ENCODE results near the gene CLCN6. TPM values are rescaled to one million over a fixed set of nuclear protein-coding genes. Genes with fewer than 3 reads are reported as not detected.

CLCN6 gene
- total and polyA plus RNA-seq, 7 donors: 5.5 to 17.5 (median 8.3) TPM

- H3K4me3 ChIP-seq: no peak overlapping the region
- peaks cover 0 to 50% of the 10 kb centered on the region in 2 donors for H3K36me3 ChIP-seq (ENCODE audit: insufficient read depth in 1 of 2, low read depth in 1 of 2)
- intact Hi-C loops (cut with DNase I): no loop called here
- ATAC-seq: no peak
- no peaks in the 10 kb centered on the region for H3K9me3 ChIP-seq
- H3K27me3 ChIP-seq (ENCODE audit: insufficient read depth in 3 of 3, low read length in 2 of 3): peaks cover 0 to 3% (median 2%) of the 10 kb centered on the region in 3 donors
- no peak for TF ChIP-seq CTCF (IDR thresholded peaks at IDR 0.05)
- H3K4me1 ChIP-seq: no peaks in the 10 kb centered on the region
- no peak for DNase-seq
- no peak overlapping the region for H3K27ac ChIP-seq
- 48 to 53% (median 50%) methylated on average over 5 of the region's 5 CpGs for WGBS, 3 donors
Measured at GRCh38 chr1:11845641-11846335, 39.8 kb downstream of the CLCN6 start.

GRCh38 chr1:11847667-11848372 lies 41.8 kb downstream of the CLCN6 start, which contains the start of gene NPPA:
Gene NPPA (minus strand): TSS chr1:11847783. CDS start chr1:11847684, 99 bp downstream.
- ATAC-seq: no peak
- no peaks in the 10 kb centered on the region for H3K9me3 ChIP-seq
- WGBS, 3 donors: 27 to 31% (median 27%) methylated on average over 16 to 18 of the region's 18 CpGs
- H3K4me3 ChIP-seq: no peak within 1 kb of the TSS
- TF ChIP-seq CTCF (IDR thresholded peaks at IDR 0.05): no peak
- no peaks in the 10 kb centered on the region for H3K4me1 ChIP-seq
- intact Hi-C loops (cut with DNase I): no loop called here
- DNase-seq: no peak
- H3K27me3 ChIP-seq (ENCODE audit: insufficient read depth in 3 of 3, low read length in 2 of 3): peaks cover 0 to 4% (median 2%) of the 10 kb centered on the region in 3 donors
- H3K27ac ChIP-seq: no peak within 1 kb of the TSS
- peaks cover 0 to 30% of the 10 kb centered on the region in 2 donors for H3K36me3 ChIP-seq (ENCODE audit: insufficient read depth in 1 of 2, low read depth in 1 of 2)

GRCh38 chr1:11848373-11848700 lies 42.3 kb downstream of the CLCN6 start:
- Histone ChIP-seq H3K4me1 (no peaks in the 10 kb centered on the region), H3K9me3 (no peaks in the 10 kb centered on the region), H3K27ac (no peak overlapping the region), H3K4me3 (no peak overlapping the region), H3K27me3 (ENCODE audit: insufficient read depth in 3 of 3, low read length in 2 of 3) (peaks cover 0 to 6% (median 2%) of the 10 kb centered on the region in 3 donors), H3K36me3 (ENCODE audit: insufficient read depth in 1 of 2, low read depth in 1 of 2) (peaks cover 0 to 25% of the 10 kb centered on the region in 2 donors)
- TF ChIP-seq CTCF (IDR thresholded peaks at IDR 0.05): no peak
- DNase-seq (no peak), ATAC-seq (no peak)
- intact Hi-C loops (cut with DNase I): no loop called here
- WGBS, 3 donors: 29 to 34% (median 33%) methylated on average over 9 of the region's 9 CpGs

GRCh38 chr1:11850156-11850555 lies 44.2 kb downstream of the CLCN6 start:
- ATAC-seq (no peak), DNase-seq (no peak)
- no peak overlapping the region for H3K4me3 ChIP-seq
- no peaks in the 10 kb centered on the region for H3K4me1 ChIP-seq
- 45 to 54% (median 48%) methylated on average over 11 of the region's 11 CpGs for WGBS, 3 donors
- no peaks in the 10 kb centered on the region for H3K9me3 ChIP-seq
- H3K27me3 ChIP-seq (ENCODE audit: insufficient read depth in 3 of 3, low read length in 2 of 3): peaks cover 0 to 6% (median 2%) of the 10 kb centered on the region in 3 donors
- H3K36me3 ChIP-seq (ENCODE audit: insufficient read depth in 1 of 2, low read depth in 1 of 2): peaks cover 0 to 7% of the 10 kb centered on the region in 2 donors
- intact Hi-C loops (cut with DNase I): no loop called here
- no peak overlapping the region for H3K27ac ChIP-seq
- TF ChIP-seq CTCF (IDR thresholded peaks at IDR 0.05): no peak
